HG03045 (cell line): ENCODE data around the gene ATP1B3.
"Not testable (repeated sequence)": the region's sequence is repeated elsewhere in the genome, so short reads cannot be mapped to it uniquely, and the experiment has no call there.

Source experiments
- ATAC-seq: cut with Tn5 transposase; IDR thresholded peaks from one replicate; pipeline ENCODE4 v1.9.1; 2021; ENCODE audit warnings: mild to moderate bottlenecking, moderate library complexity; ENCODE audit not compliant: unreplicated experiment

The ATP1B3 gene

GRCh38 chr3:141860086-141860669 lies 16.3 kb upstream of the ATP1B3 start:
- no peak for ATAC-seq

- ATAC-seq, result no peak
These were observed 15.5 kb upstream of the ATP1B3 start for GRCh38 chr3:141860766-141861513.

- ATAC-seq, result no peak
These were observed 14.1 kb upstream of the ATP1B3 start for GRCh38 chr3:141862279-141862816.

DNA sequence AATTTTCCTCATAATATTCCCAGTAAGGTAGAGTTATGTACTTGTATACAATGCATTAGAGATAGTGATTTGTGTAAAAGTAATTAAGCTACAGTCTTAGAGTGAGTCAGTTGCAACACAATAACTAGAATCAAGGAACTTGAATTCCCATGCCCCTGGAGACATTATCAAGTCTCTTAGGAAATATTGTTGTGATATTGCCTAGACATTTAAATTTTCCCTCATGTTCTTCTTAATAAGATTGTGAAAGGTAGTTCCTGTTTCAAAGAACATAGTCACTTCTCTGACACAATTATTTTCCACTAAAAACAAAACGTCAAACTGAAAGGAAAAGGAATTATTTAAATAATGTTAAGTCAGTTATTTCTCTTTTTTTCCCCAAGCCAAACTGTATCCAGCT lies 13.0 kb upstream of the ATP1B3 start:
- no peak for ATAC-seq

DNA sequence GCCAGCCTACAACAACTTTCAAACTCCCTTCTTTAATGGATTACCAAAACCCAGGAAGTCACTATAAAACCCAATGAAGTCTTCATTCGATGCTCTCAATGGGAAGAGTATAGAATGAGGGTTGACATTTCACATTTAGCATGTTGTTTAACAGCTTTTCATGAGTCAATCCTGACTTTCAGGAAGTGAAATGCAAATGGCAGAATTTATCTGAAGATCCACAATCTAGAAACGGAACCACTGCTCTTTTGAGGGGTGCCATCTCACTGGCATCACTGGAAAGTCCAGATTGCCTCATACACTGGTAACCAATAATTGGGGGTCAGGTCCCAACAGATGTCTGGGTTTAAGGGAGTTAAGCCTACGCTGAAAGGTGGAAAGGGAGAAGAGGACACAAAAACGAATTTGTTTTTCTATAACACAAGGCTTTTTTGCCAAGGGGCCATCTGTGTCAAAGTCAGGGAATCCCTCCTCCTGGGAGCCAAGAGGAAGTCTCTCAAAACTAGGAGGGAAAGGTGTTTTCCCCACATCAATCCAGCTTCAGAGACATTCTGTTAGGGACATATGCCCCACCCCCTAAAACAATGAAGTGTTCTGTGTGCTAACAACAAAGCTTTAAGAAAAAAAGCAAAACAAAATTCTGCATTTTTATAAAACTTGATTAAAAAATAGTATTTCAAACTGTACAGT lies 12.0 kb upstream of the ATP1B3 start:
- no peak for ATAC-seq

- ATAC-seq, result no peak
These were observed 11.3 kb upstream of the ATP1B3 start for GRCh38 chr3:141865101-141865500.

DNA sequence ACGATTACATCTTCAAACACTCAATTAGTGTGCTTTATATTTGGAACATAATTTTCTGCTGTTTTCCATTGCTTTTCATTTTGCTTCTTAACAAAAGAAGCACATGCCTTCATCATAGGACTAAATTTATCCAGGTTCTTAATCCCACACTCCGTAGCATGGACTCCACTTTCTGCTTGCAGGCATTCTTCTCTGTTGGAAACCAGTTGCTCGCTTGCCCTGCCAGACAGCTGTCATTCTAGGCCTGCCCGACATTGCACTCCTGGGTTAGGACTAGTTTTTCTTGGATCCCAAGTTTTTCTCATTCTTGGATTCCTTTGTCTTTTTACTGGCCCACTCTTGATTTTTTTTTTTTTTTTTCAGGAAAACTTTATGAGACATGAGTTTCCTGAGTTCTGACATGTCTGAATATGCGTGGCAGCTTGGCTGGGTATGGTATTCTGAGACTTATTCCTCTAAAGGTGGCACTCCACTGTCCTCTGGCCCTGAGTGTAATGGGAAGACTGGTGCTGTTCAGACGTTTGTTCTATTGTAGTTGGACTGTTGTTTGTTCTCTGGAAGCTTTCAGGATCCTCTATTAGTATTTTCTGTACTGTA lies 6.3 kb upstream of the ATP1B3 start:
- no peak for ATAC-seq

- ATAC-seq, result peak; percentile 54
These were observed 1.0 kb upstream of the ATP1B3 start for GRCh38 chr3:141875374-141875892.

GRCh38 chr3:141875893-141876380 lies 506 bp upstream of the ATP1B3 start:
- peak; percentile 55 for ATAC-seq

GRCh38 chr3:141876891-141877621 lies 613 bp downstream of the ATP1B3 start:
- ATAC-seq, result peak; percentile 22

- no peak for ATAC-seq
These were observed 1.5 kb downstream of the ATP1B3 start for GRCh38 chr3:141877911-141878310.

DNA sequence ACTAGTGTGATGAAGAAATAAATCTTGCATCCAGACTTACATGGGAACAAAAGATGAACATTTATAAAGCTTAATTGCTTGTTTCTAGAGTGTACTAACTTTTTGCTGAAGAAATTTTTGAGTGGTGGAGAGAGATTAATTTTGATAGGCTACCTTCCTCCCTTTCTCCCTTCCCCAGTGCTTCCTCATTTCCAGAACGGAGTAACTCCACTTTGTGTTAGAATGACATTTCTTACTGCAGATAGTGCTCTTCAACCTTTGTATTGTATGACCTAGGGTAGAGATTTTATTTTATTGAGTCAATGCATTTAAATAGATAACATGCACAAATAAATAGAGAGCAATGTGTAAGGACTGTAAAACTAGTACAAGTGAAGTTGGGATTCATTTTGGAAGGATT lies 1.9 kb downstream of the ATP1B3 start:
- ATAC-seq, result no peak

DNA sequence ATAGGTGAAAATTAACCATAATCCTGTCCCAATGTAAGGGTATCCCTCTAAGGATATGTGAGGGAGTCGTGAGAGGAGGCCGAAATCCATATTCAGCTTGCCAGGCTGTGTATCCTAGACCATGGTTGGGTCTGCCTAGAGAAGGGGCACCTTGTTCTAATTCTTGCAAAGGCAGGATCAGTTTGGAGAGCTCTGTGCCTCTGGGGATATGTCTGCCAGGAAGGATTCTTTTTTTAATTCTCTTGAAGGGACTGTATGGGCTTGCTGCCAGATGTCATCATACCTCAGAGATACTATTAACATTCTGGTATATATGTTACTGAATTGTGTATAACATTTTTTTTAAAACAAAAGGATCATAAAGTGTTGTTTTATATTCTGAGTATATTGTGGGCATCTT lies 2.4 kb downstream of the ATP1B3 start:
- ATAC-seq, result no peak

DNA sequence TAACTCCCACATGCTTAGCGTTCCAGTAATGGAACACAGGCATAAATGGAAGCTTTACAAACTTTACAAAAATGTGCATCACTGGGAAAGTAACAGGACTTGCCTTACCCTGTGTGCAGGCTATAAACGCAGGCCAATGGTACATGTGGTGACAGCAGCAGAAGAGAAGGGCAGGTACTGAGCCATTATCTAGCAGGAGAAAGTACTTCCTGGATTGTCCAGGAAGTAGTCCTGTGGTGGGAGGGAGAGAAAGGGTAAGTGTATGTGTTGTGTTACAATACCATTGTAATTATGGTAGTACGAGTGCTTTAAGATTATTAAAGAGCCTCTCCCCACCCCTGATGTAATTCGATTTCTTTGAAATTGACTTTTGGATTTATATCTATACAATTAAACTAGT lies 5.3 kb downstream of the ATP1B3 start:
- ATAC-seq, result no peak

GRCh38 chr3:141887051-141887450 lies 10.6 kb downstream of the ATP1B3 start:
- no peak for ATAC-seq

DNA sequence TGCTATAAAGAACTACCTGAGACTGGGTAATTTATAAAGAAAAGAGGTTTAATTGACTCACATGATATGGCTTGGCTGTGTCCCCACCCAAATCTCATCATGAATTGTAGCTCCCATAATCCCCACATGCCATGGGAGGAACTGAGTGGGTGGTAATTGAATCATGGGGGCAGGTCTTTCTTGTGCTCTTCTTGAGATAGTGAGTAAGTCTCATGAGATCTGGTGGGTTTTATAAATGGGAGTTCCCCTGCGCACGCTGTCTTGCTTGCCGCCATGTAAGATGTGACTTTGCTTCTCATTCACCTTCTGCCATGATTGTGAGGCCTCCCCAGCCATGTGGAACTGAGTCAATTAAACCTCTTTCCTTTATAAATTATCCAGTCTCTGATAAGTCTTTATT lies 12.1 kb downstream of the ATP1B3 start:
- ATAC-seq, result not testable (repeated sequence)

- ATAC-seq, result no peak
These were observed 18.2 kb downstream of the ATP1B3 start for GRCh38 chr3:141894524-141895176.

GRCh38 chr3:141895731-141896130 lies 19.3 kb downstream of the ATP1B3 start:
- ATAC-seq, result no peak

DNA sequence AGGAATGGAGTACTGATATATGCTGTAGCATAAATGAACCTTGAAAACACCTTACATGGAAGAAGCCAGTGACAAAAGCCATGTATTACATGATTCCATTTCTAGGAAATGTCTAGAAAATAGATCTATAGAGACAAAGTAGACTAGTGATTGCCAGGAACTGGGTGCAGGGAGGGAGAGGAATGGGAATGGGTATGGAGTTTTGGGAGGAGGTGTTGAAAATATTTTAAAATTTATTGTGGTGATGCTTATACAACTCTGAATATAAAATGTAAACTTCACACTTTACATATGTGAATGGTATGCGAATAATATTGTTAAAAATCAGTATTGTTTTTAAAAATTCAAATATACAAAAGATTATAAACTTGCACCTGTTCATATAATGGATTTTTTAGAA lies 22.5 kb downstream of the ATP1B3 start:
- no peak for ATAC-seq

DNA sequence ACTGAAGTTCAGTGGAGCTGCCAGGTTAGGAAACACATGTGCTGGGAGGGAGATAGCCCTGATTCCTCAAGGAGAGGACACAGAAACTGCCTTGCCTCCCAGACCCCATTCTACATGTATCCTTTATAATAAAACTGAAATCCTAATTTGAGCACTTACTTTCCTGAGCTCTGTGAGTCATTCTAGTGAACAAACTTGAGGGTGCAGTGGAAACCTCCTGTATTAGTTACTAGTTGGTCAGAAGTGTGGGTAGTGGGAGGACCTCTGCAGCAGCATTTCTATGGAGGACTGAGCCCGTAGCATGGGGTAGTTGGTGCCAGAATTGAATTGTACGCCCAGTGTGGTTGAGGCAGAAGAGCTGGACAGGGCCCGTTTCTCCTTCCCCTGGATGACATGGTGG lies 23.9 kb downstream of the ATP1B3 start:
- ATAC-seq, result no peak
